ENCODE results near the gene GORASP1. TPM values are rescaled to one million over a fixed set of nuclear protein-coding genes. Genes with fewer than 3 reads are reported as not detected.

Gene GORASP1
- total RNA-seq, 1 donor from 2014 or later, result 39.4 TPM

- DNase-seq (ENCODE audit: low spot score) (peak; percentile 64), ATAC-seq (peak; percentile 34)
Measured at GRCh38 chr3:39141171-39141995, 34.0 kb upstream of the GORASP1 start.

GRCh38 chr3:39140341-39140971 is 33.0 kb upstream of the GORASP1 start:
- ATAC-seq, result no peak
- peak; percentile 26 for DNase-seq (ENCODE audit: low spot score)

GRCh38 chr3:39139442-39139841 is 32.0 kb upstream of the GORASP1 start:
- no peak for DNase-seq (ENCODE audit: low spot score)
- no peak for ATAC-seq

- DNase-seq (ENCODE audit: low spot score) (no peak), ATAC-seq (no peak)
Measured at GRCh38 chr3:39138804-39139415, 31.5 kb upstream of the GORASP1 start.

GRCh38 chr3:39137991-39138803 is 30.8 kb upstream of the GORASP1 start:
- ATAC-seq (no peak), DNase-seq (ENCODE audit: low spot score) (no peak)

- ATAC-seq (no peak), DNase-seq (ENCODE audit: low spot score) (no peak)
Measured at GRCh38 chr3:39137435-39137936, 30.1 kb upstream of the GORASP1 start.

GRCh38 chr3:39136533-39137434 is 29.4 kb upstream of the GORASP1 start:
- ATAC-seq (no peak), DNase-seq (ENCODE audit: low spot score) (no peak)

GRCh38 chr3:39135170-39135805 is 27.9 kb upstream of the GORASP1 start:
- peak; percentile 61 for ATAC-seq

GRCh38 chr3:39134305-39134704 is 26.9 kb upstream of the GORASP1 start:
- DNase-seq (ENCODE audit: low spot score), result no peak

More at GRCh38 chr3:39135170-39135805, 27.9 kb upstream of the GORASP1 start:
- no peak for DNase-seq (ENCODE audit: low spot score)

GRCh38 chr3:39133822-39134221 is 26.4 kb upstream of the GORASP1 start:
- DNase-seq (ENCODE audit: low spot score) (no peak), ATAC-seq (no peak)

More at GRCh38 chr3:39134305-39134704, 26.9 kb upstream of the GORASP1 start:
- no peak for ATAC-seq

- no peak for DNase-seq (ENCODE audit: low spot score)
- ATAC-seq, result no peak
Measured at GRCh38 chr3:39133093-39133490, 25.7 kb upstream of the GORASP1 start.

- DNase-seq (ENCODE audit: low spot score) (no peak), ATAC-seq (no peak)
Measured at GRCh38 chr3:39132096-39133092, 25.0 kb upstream of the GORASP1 start.

- DNase-seq (ENCODE audit: low spot score) (no peak), ATAC-seq (no peak)
Measured at GRCh38 chr3:39130693-39131265, 23.4 kb upstream of the GORASP1 start.

- ATAC-seq (no peak), DNase-seq (ENCODE audit: low spot score) (no peak)
Measured at GRCh38 chr3:39130026-39130425, 22.6 kb upstream of the GORASP1 start.

- DNase-seq (ENCODE audit: low spot score) (no peak), ATAC-seq (no peak)
Measured at GRCh38 chr3:39128951-39129350, 21.5 kb upstream of the GORASP1 start.

- DNase-seq (ENCODE audit: low spot score) (no peak), ATAC-seq (no peak)
Measured at GRCh38 chr3:39127908-39128304, 20.5 kb upstream of the GORASP1 start.

GRCh38 chr3:39127269-39127907 is 20.0 kb upstream of the GORASP1 start:
- DNase-seq (ENCODE audit: low spot score) (no peak), ATAC-seq (no peak)

All from left lobe of liver (tissue), 2 donors.